ENCODE results near the gene NPFFR1.

GRCh38 chr10:70317272-70317942 is 33.6 kb upstream of the NPFFR1 start:
- TF ChIP-seq CTCF (IDR thresholded peaks at IDR 0.05): no peak
- no peak for TF ChIP-seq POLR2A (IDR thresholded peaks at IDR 0.05)

Measured in suprapubic skin (tissue), 3 donors.